Activated naive CD4-positive, alpha-beta T cell treated with anti-CD3 and anti-CD28 coated beads, Interleukin-2, amount 50 U/mL, for 24 hours (primary cell): ENCODE data around the gene BPHL.
"Not testable (repeated sequence)": the region's sequence is repeated elsewhere in the genome, so short reads cannot be mapped to it uniquely, and the experiment has no call there.

Experiments used
- H3K27ac Mint-ChIP-seq: one replicate; pipeline ENCODE4 v1.8.0; 2021; ENCODE audit warnings: mild to moderate bottlenecking, mixed read lengths
- H3K27me3 Mint-ChIP-seq: one replicate; pipeline ENCODE4 v1.8.0; 2021; ENCODE audit warnings: mixed read lengths
- H3K36me3 Mint-ChIP-seq: one replicate; pipeline ENCODE4 v1.8.0; 2021; ENCODE audit warnings: mixed read lengths
- H3K4me1 Mint-ChIP-seq: one replicate; pipeline ENCODE4 v1.8.0; 2021; ENCODE audit warnings: mixed read lengths
- H3K4me3 Mint-ChIP-seq: one replicate; pipeline ENCODE4 v1.8.0; 2021; ENCODE audit warnings: mild to moderate bottlenecking, mixed read lengths
- H3K9me3 Mint-ChIP-seq: one replicate; pipeline ENCODE4 v1.8.0; 2021; ENCODE audit warnings: mixed read lengths

BPHL gene

DNA sequence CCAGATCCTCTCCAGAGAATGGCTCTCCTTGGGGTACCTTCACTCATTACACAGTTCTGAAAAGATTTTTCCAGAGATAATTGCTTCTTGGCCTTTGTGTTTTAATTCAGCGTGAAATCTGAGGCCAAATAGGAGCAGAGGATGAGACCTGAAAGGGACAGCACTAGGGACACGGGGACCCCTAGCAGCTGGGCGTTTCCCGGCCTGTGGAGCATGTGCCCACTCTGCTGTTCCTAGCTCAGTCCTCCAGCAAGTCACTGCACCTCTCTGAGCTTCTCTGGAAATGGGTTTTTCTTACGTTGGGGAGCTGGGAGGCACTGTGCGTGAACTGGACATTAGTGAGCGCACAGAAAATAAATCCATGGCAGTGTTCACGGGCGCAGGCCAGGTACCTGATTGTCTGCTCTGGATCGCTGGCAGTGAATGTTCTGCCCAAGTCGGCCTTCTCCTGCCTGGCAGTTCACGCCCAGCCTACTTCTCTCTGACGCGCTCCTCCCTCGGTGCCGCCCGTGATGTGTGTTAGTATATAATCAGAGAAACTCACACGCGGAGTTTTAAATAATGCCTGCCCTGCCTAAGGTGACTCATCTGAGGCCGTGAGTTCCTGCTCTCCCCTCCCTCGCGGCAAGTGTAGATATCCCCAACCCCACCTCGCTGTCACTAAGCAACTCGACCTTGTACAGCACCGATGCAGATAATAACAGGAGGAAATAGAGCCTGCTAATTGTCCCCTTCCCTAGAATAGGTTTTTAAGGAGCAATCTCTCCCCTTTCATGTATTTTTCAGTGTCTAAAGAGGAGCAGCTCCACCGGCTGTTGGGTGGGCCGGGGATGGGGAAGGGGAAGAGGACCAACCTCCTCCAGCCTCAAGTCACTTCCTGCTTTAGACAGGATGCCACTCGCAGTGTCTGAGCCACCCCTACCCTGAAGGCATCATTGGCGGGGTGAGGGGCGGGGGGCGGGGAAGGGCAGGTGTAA lies 41.6 kb downstream of the BPHL start:
- peaks cover 32% of the 10 kb centered on the region for H3K4me1 Mint-ChIP-seq
- peaks cover 1% of the 10 kb centered on the region for H3K27me3 Mint-ChIP-seq
- peaks cover 5% of the 10 kb centered on the region for H3K36me3 Mint-ChIP-seq
- no peaks in the 10 kb centered on the region for H3K9me3 Mint-ChIP-seq
- no peak overlapping the region for H3K27ac Mint-ChIP-seq
- H3K4me3 Mint-ChIP-seq, result peak overlapping the region; percentile 46

DNA sequence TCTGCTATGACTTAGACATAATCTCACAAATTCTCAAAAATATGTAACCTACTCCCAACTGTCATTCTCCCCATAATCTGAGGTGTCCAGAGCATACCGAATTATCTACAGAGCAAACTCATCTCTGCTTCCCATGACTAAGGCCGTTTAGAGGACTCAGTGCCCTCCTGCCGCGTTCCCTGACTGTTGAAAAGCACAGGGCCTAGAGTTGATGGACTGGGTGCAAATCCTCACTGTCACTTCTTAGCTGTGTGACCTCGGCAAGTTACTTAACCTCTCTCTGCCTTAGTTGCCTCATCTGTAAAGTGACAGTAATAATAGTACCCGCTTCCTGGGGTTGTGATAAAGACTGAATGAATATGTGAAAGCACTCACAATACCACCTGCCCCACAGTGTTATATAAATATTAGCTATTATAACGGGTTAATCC lies 43.6 kb downstream of the BPHL start:
- H3K27ac Mint-ChIP-seq, result no peak overlapping the region
- H3K4me3 Mint-ChIP-seq, result peak overlapping the region; percentile 59
- H3K4me1 Mint-ChIP-seq, result peaks cover 27% of the 10 kb centered on the region
- H3K36me3 Mint-ChIP-seq, result peaks cover 5% of the 10 kb centered on the region
- H3K9me3 Mint-ChIP-seq, result no peaks in the 10 kb centered on the region
- peaks cover 6% of the 10 kb centered on the region for H3K27me3 Mint-ChIP-seq

DNA sequence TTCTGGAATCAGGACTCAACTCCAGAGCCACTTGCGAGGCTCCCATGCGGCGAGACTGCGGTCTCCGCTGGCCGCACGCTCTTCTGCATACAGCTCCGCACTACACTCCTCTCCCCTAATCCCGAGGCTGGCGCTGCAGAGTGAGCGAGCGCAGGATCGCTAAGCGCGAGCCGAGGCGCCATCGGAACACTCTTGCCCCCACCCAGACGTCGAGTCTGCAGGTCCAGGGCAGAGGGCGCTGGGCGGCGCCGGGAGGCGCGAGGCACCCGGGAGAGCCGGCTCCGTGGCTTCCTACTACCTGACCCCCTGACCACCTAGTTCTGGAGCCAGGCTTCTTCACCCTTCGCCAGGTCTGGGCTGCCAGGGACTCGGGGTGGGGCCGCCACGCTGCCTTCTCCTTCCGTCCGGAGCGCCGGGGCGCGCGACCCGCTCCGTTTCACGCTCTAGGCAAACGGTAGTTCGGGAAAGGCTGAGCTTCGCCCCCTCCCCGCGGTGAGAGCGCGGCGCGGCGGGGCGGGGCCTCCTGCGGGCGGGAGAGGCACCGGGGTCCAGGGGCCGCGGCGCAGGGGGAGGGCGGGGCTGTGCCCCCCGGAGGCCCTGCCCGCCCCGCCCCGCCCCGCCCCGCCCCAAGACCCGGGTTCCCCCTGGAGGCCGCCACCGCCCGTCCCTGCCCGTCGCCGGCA lies 44.2 kb downstream of the BPHL start:
- H3K4me1 Mint-ChIP-seq, result peaks cover 27% of the 10 kb centered on the region
- H3K4me3 Mint-ChIP-seq, result peak overlapping the region; percentile 88
- H3K9me3 Mint-ChIP-seq, result no peaks in the 10 kb centered on the region
- no peak overlapping the region for H3K27ac Mint-ChIP-seq
- H3K27me3 Mint-ChIP-seq, result peaks cover 6% of the 10 kb centered on the region
- peaks cover 5% of the 10 kb centered on the region for H3K36me3 Mint-ChIP-seq

DNA sequence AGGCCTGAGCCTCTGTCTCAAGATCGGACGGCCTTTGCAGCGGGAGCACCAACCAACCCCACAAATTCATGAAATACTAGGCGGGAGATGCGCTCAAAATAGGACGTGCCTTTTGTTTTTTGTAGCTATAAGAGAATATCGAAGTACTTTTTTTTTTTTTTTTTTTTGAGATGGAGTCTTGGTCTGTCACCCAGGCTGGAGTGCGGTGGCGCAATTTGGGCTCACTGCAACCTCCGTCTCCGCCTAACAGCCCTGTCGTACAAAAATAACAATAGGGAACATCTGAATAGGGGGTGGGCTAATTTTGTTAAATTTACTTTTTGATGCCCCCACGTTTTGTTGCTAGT lies 44.7 kb downstream of the BPHL start:
- peak overlapping the region; percentile 88 for H3K4me3 Mint-ChIP-seq
- H3K36me3 Mint-ChIP-seq, result peaks cover 5% of the 10 kb centered on the region
- peaks cover 25% of the 10 kb centered on the region for H3K4me1 Mint-ChIP-seq
- H3K27me3 Mint-ChIP-seq, result peaks cover 6% of the 10 kb centered on the region
- H3K27ac Mint-ChIP-seq, result peak overlapping the region; percentile 23
- no peaks in the 10 kb centered on the region for H3K9me3 Mint-ChIP-seq

GRCh38 chr6:3164388-3164787 lies 45.9 kb downstream of the BPHL start:
- Mint-ChIP-seq H3K9me3 (no peaks in the 10 kb centered on the region), H3K4me3 (no peak overlapping the region), H3K4me1 (peaks cover 23% of the 10 kb centered on the region), H3K36me3 (peaks cover 5% of the 10 kb centered on the region), H3K27me3 (peaks cover 6% of the 10 kb centered on the region), H3K27ac (no peak overlapping the region)

GRCh38 chr6:3165631-3166534 lies 47.4 kb downstream of the BPHL start:
- Mint-ChIP-seq H3K36me3 (no peaks in the 10 kb centered on the region), H3K4me3 (no peak overlapping the region), H3K27ac (no peak overlapping the region), H3K27me3 (peaks cover 6% of the 10 kb centered on the region), H3K4me1 (peaks cover 14% of the 10 kb centered on the region), H3K9me3 (no peaks in the 10 kb centered on the region)

GRCh38 chr6:3166535-3167225 lies 48.2 kb downstream of the BPHL start:
- H3K4me3 Mint-ChIP-seq, H3K27me3 Mint-ChIP-seq, H3K27ac Mint-ChIP-seq, H3K9me3 Mint-ChIP-seq, H3K36me3 Mint-ChIP-seq: not testable (repeated sequence)
- H3K4me1 Mint-ChIP-seq, result peaks cover 14% of the 10 kb centered on the region

DNA sequence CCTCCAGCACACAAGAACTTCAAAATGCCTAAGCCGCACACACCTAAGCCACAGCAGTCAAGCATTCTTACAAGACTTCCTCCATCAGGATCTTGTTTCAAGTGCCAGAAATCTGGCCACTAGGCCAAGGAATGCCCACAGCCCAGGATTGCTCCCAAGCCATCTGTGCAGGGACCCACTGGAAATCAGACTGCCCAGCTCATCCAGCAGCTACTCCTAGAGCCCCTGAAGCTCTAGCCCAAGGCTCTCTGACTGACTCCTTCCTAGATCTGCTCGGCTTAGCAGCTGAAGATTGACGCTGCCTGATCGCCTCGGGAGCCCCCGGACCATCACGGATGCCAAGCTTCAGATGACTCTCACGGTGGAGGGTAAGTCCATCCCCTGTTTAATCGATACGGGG lies 49.5 kb downstream of the BPHL start:
- H3K36me3 Mint-ChIP-seq, H3K4me3 Mint-ChIP-seq, H3K27ac Mint-ChIP-seq, H3K27me3 Mint-ChIP-seq, H3K4me1 Mint-ChIP-seq, H3K9me3 Mint-ChIP-seq: not testable (repeated sequence)

GRCh38 chr6:3170676-3171075 lies 52.2 kb downstream of the BPHL start:
- not testable (repeated sequence) for H3K9me3 Mint-ChIP-seq

GRCh38 chr6:3171313-3172175 lies 53.0 kb downstream of the BPHL start:
- not testable (repeated sequence) for H3K4me1 Mint-ChIP-seq, H3K27ac Mint-ChIP-seq, H3K4me3 Mint-ChIP-seq, H3K9me3 Mint-ChIP-seq, H3K36me3 Mint-ChIP-seq, H3K27me3 Mint-ChIP-seq

More at GRCh38 chr6:3170676-3171075, 52.2 kb downstream of the BPHL start:
- H3K36me3 Mint-ChIP-seq, H3K4me1 Mint-ChIP-seq, H3K27me3 Mint-ChIP-seq, H3K27ac Mint-ChIP-seq, H3K4me3 Mint-ChIP-seq: not testable (repeated sequence)

DNA sequence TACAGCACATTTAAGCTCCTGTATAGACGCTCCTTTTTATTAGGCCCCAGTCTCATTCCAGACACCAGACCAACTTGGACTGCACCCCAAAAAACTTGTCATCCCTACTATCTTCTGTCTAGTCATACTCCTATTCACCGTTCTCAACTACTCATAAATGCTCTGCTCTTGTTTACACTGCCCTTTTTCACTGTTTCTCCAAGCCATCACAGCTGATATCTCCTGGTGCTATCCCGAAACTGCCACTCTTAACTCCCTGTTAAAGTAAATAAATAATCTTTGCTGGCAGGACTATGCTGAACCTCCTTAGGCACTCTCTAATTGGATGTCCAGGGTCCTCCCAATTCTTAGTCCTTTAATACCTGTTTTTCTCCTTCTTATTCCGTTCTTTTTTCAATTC lies 54.3 kb downstream of the BPHL start:
- H3K4me1 Mint-ChIP-seq, H3K27ac Mint-ChIP-seq, H3K4me3 Mint-ChIP-seq, H3K27me3 Mint-ChIP-seq, H3K9me3 Mint-ChIP-seq, H3K36me3 Mint-ChIP-seq: not testable (repeated sequence)

GRCh38 chr6:3173636-3174089 lies 55.2 kb downstream of the BPHL start:
- H3K27me3 Mint-ChIP-seq, H3K36me3 Mint-ChIP-seq, H3K27ac Mint-ChIP-seq, H3K4me1 Mint-ChIP-seq, H3K9me3 Mint-ChIP-seq, H3K4me3 Mint-ChIP-seq: not testable (repeated sequence)

GRCh38 chr6:3175715-3176402 lies 57.3 kb downstream of the BPHL start:
- H3K4me3 Mint-ChIP-seq, result no peak overlapping the region
- no peaks in the 10 kb centered on the region for H3K36me3 Mint-ChIP-seq
- H3K4me1 Mint-ChIP-seq, result no peaks in the 10 kb centered on the region
- peak overlapping the region; percentile 18 for H3K27ac Mint-ChIP-seq
- peaks cover 3% of the 10 kb centered on the region for H3K27me3 Mint-ChIP-seq
- no peaks in the 10 kb centered on the region for H3K9me3 Mint-ChIP-seq
